Mammary epithelial cell (primary cell): ENCODE measurements around the gene RAB40A.
"Not testable (repeated sequence)": the region's sequence is repeated elsewhere in the genome, so short reads cannot be mapped to it uniquely, and the experiment has no call there.

Experiments
- EZH2 ChIP-seq: IDR thresholded peaks from 2 replicates; pipeline ENCODE4 v1.6.1; 2012; ENCODE audit warnings: low read length, inconsistent platforms, borderline replicate concordance
- TF ChIP-seq, protein P1 (sequence below), 2 donors: IDR thresholded peaks in 1 of 2; conservative IDR thresholded peaks in 1 of 2; 2 replicates each; pipeline ENCODE4 v1.5.1; 2011 to 2012; ENCODE audit warnings: inconsistent platforms in 2 of 2, low read length in 2 of 2, mild to moderate bottlenecking in 2 of 2, control low read depth in 1 of 2, low read depth in 1 of 2; ENCODE audit not compliant: insufficient read depth in 1 of 2; ENCODE audit errors: extremely low read depth in 1 of 2

DNA sequence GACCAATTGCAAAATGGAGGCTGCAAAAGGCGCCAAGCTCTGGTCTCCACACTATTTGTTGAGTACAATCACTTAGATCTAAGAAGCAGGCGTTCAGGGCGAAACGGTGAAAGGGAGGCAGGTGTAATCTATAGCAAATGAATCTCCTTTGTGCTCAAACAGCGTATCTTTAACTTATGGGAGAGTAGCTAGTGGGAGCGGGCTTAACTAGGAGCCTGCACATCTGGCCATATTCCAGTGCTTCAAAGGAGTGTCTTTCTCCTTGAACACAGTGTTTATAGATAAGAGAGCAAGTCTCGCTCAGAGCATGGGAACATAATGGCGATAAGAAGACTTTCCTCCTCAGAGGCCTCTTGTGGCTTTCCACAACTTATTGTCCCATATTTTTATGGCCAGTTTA lies 49.3 kb downstream of the RAB40A start:
- TF ChIP-seq, protein P1, sequence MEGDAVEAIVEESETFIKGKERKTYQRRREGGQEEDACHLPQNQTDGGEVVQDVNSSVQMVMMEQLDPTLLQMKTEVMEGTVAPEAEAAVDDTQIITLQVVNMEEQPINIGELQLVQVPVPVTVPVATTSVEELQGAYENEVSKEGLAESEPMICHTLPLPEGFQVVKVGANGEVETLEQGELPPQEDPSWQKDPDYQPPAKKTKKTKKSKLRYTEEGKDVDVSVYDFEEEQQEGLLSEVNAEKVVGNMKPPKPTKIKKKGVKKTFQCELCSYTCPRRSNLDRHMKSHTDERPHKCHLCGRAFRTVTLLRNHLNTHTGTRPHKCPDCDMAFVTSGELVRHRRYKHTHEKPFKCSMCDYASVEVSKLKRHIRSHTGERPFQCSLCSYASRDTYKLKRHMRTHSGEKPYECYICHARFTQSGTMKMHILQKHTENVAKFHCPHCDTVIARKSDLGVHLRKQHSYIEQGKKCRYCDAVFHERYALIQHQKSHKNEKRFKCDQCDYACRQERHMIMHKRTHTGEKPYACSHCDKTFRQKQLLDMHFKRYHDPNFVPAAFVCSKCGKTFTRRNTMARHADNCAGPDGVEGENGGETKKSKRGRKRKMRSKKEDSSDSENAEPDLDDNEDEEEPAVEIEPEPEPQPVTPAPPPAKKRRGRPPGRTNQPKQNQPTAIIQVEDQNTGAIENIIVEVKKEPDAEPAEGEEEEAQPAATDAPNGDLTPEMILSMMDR (conservative IDR thresholded peaks at IDR 0.05 in 1 of 2, IDR thresholded peaks at IDR 0.05 in 1 of 2; ENCODE audit: extremely low read depth in 1 of 2, insufficient read depth in 1 of 2, low read depth in 1 of 2, low read length in 2 of 2), result not testable (repeated sequence)
- not testable (repeated sequence) for TF ChIP-seq EZH2
